ENCODE measurements around the gene LRRC3B.

The LRRC3B gene

DNA sequence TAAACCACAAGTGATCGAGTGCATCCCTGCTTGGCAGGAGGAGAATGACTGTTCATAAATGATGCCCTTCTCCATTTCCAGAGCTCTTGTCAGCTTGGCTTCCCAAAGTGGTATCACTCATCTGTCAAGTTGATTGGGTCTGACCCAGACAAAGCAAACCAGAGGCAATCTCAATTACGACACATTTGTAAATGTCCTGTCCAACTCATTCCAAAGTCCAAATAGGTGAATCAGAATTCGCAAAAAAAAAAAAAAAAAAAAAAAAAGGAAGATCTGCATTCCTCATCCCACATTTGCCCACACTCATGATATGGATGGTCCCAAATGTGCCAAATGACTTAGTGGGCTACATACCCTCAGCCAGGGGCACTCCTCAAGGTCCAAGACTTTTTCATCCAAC is 91.9 kb downstream of the LRRC3B start:
- DNase-seq: no peak

DNA sequence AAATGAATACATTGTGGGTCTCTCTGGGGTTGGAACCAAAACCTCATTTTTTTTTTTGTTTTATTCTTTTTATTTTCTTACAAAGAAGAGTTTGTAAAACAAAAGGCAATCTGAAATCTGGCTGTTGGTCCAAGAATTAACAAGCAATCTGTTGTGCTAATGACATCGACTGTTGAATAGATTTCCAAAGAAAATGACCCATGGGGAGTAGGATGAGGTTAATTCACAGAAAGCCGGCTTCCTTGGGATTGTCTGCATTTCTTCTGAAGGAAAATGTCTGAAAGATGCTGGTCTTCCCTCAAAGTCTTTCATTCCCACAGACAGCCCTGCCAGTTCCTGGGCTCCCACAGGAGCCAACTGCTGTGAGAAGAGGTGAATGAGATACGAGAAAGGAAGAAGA is 92.9 kb downstream of the LRRC3B start:
- no peak for DNase-seq

DNA sequence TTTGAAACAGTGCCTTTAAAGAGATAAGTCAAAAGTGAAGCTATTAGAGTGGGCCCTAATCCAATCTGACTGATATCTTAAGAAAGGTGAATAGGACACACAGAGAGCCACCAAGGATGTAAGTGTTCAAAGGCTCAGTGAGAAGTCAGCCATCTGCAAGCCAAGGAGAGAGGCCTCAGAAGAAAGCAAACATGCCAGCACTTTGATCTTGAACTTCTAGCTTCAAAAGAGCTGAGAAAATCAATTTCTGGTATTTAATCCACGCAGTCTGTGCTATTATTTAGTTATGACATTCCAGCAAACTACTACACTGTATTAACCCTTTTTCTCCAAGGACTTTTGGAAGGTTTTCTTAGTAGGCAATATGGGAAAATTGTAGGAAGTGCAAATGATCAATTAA is 95.7 kb downstream of the LRRC3B start:
- no peak for DNase-seq

DNA sequence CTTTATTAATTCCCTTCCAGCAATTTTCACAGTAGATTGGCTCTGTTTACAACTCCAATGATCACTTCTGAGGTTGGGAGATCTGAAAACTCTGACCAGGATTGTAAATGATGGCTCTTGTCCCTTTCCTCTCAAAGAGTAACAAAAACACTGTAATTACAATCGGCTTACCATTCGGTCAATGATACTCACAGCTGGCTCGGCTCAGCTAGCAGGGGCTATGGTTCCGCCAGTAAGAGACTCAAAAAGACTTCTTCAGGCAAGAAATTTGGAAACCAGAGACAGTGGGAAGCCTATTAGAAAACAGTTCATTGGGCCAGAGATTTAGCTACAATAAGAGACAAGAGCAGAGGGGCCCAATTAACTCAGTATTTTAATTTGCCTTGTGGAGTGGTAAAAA is 96.6 kb downstream of the LRRC3B start:
- no peak for DNase-seq

DNA sequence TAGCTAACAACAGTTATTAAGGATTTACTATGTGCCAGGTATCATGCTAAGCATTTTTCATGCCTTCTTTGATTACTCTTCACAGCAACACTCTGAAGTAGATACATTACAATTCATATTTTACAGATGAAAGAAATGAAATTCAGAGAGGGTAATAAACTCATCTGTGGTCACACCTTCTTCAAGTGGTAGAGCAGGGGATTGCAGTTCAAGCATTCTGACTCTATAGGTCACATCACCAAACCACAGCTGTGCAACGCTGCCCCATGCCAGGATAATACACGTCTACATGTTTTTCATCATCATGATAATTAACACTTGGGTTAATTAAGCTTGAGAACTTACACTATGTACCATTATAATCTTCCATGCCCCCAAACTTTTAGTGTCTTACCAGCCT is 98.5 kb downstream of the LRRC3B start:
- DNase-seq: no peak

DNA sequence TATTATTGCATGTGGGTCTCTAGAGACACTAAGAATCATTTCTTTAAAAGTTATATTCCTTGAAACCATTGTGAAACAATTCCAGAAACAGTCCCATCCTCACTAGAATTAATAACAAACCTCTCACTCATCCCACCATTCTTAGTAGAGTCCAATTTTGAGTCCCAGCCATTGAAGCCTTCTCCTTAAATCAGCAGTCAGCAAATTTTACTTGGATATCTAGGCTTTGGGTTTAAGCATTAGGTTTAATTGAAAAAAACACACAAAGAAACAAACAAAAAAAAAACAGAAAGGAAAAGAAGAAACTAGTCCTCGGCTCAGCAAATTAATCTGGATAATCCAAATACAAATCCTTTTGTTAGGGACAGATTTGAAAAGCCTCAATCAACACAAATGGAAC is 109.3 kb downstream of the LRRC3B start:
- no peak for DNase-seq

DNA sequence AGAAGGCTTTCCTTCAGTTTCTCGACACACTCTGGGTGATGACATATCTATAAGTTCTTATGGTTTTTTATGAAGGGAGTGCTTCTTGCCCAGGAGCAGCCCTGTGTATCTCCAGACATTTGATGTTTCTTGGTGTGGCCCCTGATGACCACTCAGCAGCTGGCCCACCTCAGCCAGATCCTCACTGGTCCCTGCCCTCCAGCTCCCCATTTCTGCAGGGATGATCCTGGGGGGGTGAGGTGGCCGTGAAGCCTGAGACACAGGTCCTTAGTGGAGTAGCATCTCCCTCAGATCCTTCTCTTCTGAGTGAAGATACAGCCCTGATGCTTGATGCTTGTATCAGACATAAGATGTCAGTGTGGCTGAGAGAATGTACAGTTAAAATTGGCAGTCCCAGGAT is 127.7 kb downstream of the LRRC3B start:
- no peak for DNase-seq

DNA sequence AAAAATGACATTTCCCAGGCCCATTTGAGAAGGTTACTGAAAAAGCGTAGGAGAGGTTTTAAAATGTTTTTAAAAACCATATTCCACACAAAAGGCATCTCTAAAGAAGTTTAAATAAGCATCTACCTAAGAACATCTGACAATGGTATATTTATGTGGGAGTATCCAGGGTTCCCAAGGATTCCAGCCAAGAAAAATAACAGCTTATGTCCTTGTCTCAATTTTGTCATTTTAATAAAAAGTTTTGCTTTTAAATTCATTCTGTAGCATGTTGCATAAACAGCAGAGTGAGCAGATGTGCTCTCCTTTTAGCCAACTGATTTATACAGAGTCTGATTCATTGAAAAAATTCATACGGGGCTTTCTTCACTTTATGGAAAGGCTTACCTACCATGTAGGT is 129.9 kb downstream of the LRRC3B start:
- DNase-seq: no peak

DNA sequence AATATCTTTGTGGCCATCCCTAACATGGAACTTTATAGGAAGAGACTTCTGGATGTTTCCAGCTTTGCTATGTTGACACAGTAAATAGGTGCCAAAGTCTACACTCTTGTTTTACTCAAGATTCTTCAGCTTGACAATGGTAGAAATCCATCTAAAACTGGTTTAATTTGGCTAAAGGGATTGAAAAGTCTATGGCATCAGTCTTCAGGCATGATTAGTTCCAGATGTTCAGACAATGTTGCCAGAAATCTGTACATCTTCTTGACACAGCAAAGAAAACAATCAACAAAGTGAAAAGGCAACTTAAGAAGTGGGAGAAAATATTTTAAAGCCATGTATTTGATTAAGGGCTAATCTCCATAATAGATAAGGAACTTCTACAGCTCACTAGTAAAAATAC is 130.5 kb downstream of the LRRC3B start:
- no peak for DNase-seq

DNA sequence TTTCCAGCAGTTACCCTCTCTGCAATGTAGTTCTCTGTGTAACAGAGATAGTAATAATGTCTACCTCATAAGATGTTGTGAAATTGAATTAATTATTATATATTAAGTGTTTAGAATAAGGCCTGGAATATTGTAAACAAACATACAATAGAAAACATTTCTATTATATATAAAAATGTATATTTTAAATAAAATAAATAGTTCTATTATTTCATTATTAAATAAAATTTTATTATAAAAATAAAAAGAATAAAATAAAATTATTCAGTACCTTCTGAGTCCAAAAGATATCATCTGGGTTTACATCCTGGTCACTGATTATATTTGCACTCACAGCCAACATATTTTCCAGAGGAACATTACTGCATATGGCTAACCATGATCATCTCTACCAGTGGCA is 135.4 kb downstream of the LRRC3B start:
- DNase-seq: no peak

Data from NCI-H510A treated with DMSO at 0.1 percent for 48 hours (cell line).